22Rv1 (cell line): ENCODE data around the gene PDE3A.

Experiments used
- ZFX ChIP-seq: fragments of 450-650 bp; IDR thresholded peaks from 2 replicates; pipeline ENCODE4 v1.6.1; 2017; ENCODE audit warnings: antibody characterized with exemption, borderline replicate concordance
- TF ChIP-seq, protein P1 (sequence below): fragments of 450-650 bp; IDR thresholded peaks from 2 replicates; pipeline ENCODE4 v1.5.1; 2017; ENCODE audit warnings: mild to moderate bottlenecking

- TF ChIP-seq, protein P1, sequence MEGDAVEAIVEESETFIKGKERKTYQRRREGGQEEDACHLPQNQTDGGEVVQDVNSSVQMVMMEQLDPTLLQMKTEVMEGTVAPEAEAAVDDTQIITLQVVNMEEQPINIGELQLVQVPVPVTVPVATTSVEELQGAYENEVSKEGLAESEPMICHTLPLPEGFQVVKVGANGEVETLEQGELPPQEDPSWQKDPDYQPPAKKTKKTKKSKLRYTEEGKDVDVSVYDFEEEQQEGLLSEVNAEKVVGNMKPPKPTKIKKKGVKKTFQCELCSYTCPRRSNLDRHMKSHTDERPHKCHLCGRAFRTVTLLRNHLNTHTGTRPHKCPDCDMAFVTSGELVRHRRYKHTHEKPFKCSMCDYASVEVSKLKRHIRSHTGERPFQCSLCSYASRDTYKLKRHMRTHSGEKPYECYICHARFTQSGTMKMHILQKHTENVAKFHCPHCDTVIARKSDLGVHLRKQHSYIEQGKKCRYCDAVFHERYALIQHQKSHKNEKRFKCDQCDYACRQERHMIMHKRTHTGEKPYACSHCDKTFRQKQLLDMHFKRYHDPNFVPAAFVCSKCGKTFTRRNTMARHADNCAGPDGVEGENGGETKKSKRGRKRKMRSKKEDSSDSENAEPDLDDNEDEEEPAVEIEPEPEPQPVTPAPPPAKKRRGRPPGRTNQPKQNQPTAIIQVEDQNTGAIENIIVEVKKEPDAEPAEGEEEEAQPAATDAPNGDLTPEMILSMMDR = no peak
- no peak for TF ChIP-seq ZFX
Observed at GRCh38 chr12:20429852-20430251, 61.5 kb downstream of the PDE3A start.
